ENCODE measurements around the gene PAX2.

PAX2 gene

DNA sequence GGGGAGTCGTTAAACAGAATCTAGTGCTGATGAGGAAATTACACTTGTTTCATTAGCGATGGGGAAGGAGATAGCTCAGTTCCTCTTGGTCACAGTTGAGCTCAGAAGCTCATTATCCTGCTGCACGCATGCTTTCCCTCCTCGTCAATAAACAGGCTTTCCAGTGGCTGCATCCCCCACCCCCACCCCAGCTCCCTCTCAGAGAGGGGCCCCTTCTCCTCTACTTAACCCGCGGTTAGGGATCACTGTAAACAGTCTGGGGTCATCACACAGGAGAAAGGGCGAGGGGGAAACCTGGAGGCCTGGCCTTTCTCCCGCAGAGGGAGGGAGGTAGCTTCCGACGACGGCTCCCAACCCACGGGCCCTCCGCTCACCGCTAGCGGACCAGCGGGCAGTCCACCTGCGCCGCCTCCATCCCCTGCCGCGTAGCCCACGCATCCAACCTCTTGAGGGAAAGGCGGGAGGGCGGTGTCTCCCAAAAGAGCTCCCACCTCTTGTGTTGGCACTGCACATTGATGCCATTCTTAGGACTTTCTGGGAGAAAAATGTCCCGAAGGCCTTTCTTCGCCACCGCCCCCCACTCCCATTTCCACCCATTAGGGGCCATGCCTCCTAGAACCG, 80.8 kb downstream of the PAX2 start:
- peak; percentile 26 for DNase-seq

- no peak for DNase-seq
Observed at GRCh38 chr10:100826661-100826982, 81.2 kb downstream of the PAX2 start.

DNA sequence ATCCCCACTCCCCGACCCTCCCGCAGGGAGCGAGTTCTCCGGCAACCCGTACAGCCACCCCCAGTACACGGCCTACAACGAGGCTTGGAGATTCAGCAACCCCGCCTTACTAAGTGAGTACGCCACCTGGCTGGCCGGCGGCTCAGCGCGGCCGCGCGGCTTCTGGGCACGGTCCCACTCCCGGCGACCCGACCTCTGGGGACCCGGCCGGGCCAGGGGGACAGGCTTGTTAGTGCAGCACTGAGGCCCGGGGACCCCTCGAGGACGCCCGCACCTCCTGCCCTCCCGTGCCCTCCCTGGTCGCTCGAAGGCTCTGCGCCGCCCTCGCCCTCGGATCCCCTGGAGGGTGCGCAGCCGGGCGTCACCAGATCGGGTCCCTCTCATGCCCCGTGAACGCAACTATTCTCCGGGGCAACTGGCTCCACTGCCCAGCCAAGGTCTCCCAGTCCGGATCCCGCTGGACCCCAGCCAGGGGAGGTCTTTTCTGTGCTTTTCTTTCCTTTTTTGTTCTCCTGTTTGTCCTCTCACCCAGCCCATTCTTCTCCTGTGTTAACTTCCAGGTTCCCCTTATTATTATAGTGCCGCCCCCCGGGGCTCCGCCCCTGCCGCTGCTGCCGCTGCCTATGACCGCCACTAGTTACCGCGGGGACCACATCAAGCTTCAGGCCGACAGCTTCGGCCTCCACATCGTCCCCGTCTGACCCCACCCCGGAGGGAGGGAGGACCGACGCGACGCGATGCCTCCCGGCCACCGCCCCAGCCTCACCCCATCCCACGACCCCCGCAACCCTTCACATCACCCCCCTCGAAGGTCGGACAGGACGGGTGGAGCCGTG, 81.8 kb downstream of the PAX2 start:
- peak; percentile 13 for DNase-seq

- peak; percentile 3 for DNase-seq
Observed at GRCh38 chr10:100827819-100828737, 82.7 kb downstream of the PAX2 start.

- DNase-seq: no peak
Observed at GRCh38 chr10:100828738-100829096, 83.3 kb downstream of the PAX2 start.

DNA sequence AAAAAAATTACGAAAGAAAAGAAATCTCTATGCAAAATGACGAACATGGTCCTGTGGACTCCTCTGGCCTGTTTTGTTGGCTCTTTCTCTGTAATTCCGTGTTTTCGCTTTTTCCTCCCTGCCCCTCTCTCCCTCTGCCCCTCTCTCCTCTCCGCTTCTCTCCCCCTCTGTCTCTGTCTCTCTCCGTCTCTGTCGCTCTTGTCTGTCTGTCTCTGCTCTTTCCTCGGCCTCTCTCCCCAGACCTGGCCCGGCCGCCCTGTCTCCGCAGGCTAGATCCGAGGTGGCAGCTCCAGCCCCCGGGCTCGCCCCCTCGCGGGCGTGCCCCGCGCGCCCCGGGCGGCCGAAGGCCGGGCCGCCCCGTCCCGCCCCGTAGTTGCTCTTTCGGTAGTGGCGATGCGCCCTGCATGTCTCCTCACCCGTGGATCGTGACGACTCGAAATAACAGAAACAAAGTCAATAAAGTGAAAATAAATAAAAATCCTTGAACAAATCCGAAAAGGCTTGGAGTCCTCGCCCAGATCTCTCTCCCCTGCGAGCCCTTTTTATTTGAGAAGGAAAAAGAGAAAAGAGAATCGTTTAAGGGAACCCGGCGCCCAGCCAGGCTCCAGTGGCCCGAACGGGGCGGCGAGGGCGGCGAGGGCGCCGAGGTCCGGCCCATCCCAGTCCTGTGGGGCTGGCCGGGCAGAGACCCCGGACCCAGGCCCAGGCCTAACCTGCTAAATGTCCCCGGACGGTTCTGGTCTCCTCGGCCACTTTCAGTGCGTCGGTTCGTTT, 83.9 kb downstream of the PAX2 start:
- DNase-seq: no peak

DNA sequence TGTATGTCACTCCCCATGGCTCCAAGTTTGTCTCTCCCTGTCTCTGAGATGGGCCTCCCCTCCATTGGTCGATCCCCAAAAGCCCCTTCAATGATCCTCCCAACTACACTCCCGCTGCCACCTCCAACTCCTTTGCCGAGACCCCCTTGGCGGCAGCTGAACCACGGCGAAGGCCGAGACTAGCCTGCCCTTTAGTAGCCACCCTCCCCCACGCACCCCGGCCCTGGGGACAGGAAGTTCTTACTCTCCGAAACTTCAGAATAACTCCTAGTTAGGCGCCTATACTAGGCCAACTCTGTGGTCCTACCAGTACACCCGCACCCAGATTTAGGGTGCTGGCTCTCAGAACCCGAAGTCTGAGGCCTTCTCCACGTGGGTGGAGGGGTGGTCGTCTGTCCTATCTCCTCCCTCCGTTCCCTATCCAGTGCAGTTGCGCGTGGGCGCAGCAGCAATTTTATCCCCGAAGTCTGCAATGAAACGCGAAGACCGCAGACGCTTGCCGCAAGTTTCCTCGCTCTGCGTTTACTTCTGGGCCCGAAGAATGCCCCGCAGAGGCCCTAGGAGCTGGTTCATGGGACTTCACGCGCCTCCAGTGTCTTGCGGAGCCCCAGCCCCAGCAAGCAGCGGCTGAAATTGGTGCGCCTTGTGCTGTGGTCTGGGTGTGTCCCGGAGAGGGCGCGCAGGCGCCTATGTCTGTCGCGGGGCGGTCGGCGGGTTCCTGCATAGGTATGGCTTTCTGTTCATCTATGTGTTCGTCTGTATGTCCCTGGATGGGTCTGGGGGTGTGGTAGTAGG, 84.7 kb downstream of the PAX2 start:
- DNase-seq: no peak

DNA sequence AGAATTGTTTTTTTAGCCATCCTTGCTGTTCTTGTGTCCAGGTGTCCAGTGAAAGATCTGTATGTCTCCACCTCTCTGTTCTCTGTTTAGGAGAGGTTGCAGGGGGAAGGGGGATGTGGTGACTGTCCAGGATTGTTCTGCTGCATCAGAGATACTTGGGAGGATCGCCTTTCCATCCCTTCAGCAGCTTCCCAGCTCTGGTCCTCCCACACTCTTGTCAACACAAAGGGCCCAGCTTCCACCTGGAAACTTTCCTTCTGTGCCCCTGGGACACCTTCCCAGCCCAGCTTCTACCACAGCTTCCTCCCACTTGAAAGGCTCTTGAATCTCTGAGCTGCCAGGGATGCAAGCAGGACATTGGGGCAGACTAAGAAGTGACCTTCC, 85.3 kb downstream of the PAX2 start:
- DNase-seq: no peak

- DNase-seq: no peak
Observed at GRCh38 chr10:100831742-100832141, 86.4 kb downstream of the PAX2 start.

DNA sequence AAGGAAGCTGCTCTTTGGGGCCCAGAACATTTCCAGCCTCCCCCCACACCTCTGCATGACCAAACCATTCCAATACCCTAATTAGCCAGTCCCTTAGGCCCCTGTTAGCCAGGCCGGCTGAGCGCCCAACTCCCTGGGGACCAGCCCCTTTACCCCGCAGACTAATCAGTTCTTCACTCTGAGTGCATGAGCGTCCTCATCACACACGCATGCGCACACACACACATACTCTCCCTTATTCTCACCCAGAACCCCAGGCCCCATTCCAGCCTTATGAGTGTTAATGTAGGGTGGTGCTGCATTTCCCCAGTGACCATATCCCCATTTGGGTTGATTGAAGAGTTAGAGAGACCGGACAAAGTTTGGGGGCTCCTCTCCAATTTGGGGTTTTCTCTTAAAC, 90.4 kb downstream of the PAX2 start:
- no peak for DNase-seq

GRCh38 chr10:100836891-100837290, 91.5 kb downstream of the PAX2 start:
- no peak for DNase-seq

DNA sequence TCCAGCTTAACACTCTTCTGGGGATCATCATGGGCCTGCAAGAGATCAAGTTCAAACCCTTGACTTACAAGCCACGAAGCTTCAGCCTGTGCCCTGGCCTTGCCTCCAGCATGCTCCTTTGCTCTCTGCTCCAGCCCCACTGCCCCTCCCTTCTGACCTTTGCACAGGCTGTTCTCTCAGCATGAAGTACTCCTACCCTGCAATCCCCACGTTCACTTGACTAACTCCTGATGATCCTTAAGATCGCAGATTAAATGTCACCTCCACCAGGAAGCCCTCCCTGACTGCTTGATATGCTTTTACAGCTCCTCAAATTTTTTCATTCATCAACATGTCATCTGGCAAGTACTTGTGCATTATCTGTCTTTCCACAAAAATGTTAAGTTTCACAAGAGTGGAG, 91.9 kb downstream of the PAX2 start:
- DNase-seq: no peak

- no peak for DNase-seq
Observed at GRCh38 chr10:100838986-100839385, 93.6 kb downstream of the PAX2 start.

DNA sequence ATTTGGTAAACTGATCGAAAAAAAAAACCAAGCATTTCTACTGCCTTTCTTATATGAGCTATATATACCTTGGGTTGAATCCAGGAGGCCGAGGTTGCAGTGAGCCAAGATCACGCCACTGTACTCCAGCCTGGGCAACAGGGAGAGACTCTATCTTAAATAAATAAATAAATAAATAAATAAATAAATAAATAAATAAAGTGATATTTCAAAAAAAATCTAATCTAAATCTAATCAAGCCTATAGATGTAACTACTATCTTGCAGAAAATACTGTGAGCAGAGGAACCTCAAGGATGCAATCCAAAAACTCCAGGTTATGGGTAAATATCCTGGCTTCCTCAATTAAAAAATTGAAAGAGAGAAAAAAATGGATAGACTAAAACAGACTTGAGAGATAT, 96.1 kb downstream of the PAX2 start:
- no peak for DNase-seq

DNA sequence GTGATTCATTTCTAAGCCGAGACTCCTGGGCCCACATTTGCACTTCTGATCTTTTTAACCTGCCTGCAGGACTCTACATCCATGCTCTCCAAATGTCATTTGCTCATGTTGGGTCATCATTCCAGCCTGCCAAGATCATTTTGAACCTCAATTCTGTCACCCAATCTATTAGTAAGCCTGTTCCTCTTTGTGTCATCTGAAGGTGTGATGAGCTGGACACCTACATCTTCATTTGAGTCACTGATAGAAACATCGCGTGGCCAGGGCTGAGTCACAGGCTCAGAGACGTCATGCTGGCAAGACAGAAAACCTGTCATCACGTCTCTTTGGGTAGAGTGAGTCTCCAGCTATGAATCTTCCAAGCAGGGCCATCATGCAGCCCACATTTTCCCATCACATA, 102.1 kb downstream of the PAX2 start:
- no peak for DNase-seq

DNA sequence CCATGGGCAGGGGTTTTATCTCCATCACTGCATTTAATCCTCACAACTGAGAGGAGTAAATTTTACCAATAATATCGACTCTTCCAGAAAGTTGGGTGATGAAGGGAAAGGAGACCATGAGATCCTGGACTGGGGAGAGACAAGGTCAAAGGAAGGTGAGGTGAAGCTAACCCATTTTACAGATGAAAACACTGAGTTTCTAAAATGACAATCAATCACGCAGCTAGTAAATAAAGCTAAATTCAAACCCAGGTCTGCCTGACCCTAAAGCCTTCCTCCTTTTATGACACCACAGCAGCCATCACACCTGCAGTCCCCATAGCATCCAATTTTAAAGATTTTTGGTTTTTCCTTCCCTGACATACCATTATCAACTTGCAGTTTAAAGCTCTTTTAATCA, 103.4 kb downstream of the PAX2 start:
- no peak for DNase-seq

- DNase-seq: no peak
Observed at GRCh38 chr10:100858261-100858660, 112.9 kb downstream of the PAX2 start.

GRCh38 chr10:100858747-100859483, 113.5 kb downstream of the PAX2 start:
- no peak for DNase-seq

DNA sequence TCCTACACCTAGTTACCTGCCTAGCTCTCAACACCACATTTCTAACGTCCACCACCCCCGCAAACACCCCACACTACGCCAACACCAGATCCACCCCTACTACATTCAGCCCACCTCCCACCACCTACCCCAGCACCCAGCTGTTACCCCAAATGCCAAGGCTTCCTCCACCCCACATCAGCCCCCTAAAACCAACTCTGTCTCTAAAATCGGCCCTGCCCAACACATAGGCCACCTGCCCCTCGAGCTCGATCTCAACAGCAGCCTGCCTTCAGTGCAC, 114.0 kb downstream of the PAX2 start:
- no peak for DNase-seq

- no peak for DNase-seq
Observed at GRCh38 chr10:100863433-100863832, 118.1 kb downstream of the PAX2 start.

DNA sequence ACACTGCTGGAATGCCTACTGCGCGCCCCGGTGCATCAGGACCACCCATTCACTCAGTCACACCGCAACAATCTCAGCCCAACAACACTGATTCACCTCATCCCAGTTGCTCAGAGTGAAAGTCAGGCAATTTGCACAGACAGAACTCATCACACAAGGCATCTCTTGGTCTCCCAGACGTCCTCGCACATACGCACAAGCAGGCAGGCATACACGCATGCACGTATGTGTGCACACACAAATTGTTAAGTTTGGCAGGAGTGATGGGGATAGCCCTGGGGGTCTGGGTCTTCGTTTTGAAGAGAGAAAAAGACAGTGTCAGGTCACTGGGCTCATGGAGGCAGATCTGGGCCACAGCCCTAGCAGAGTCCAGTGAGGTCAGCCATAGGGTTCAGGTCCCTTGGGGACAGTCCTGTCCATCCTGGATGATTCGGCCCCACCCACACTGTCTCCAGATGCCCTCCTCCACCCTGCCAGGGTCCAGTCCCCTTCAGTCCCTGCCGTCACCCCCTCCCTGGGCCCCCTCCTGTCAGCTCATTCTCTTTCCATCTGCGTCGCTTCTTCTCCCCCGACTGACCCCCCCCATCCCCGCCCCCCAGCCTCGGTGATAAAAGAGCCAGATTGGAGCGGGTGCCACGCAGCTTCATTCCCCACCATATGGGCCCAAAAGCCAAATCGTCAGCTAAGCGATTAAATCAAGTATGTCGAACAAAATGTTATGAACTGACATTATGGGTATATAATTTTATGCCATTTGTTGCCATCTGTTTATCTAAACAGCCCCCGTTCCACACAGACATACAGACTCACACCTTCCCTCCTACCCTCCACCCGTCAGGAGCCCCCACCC, 118.9 kb downstream of the PAX2 start:
- no peak for DNase-seq

All from NCI-H526 treated with DMSO at 0.1 percent for 48 hours (cell line).